HFFc6 (cell line): ENCODE data around the gene FBXW12. TPM values are rescaled to one million over a fixed set of nuclear protein-coding genes. Genes with fewer than 3 reads are reported as not detected.
"Not testable (repeated sequence)": the region's sequence is repeated elsewhere in the genome, so short reads cannot be mapped to it uniquely, and the experiment has no call there.

Source experiments
- DNase-seq: peaks from one replicate; pipeline ENCODE4 v3.0.0-alpha.2; 2018
- H3K27ac Mint-ChIP-seq: 2 replicates; pipeline ENCODE4 v1.8.0; 2020; ENCODE audit warnings: mild to moderate bottlenecking, mixed read lengths
- H3K27me3 Mint-ChIP-seq: 2 replicates; pipeline ENCODE4 v1.8.0; 2021; ENCODE audit warnings: mild to moderate bottlenecking, moderate library complexity, mixed read lengths; ENCODE audit not compliant: insufficient read depth
- H3K36me3 Mint-ChIP-seq: 2 replicates; pipeline ENCODE4 v1.8.0; 2021; ENCODE audit warnings: low read depth, mixed read lengths
- H3K4me1 Mint-ChIP-seq: 2 replicates; pipeline ENCODE4 v1.8.0; 2020; ENCODE audit warnings: low read depth, mixed read lengths
- H3K4me3 Mint-ChIP-seq: 2 replicates; pipeline ENCODE4 v1.8.0; 2020; ENCODE audit warnings: mild to moderate bottlenecking, moderate library complexity, mixed read lengths
- H3K9me3 Mint-ChIP-seq: 2 replicates; pipeline ENCODE4 v1.8.0; 2020; ENCODE audit warnings: mild to moderate bottlenecking, mixed read lengths
- total RNA-seq, 6 experiments: library from RNA; stranded (reverse); fragmentation: NEBNext Ultra II Directional; extraction: Animal tissue kit (Norgen Biotek cat#: 25700); gene quantifications; 2 replicates in 1 of 6; 3 replicates in 5 of 6; pipeline ENCODE4 v1.2.3, GENCODE V29; 2021
- TF ChIP-seq, protein P1 (sequence below): fragments of 200-600 bp; sonication (generic); IDR thresholded peaks from 2 replicates; pipeline ENCODE4 v1.5.0; 2021; ENCODE audit warnings: antibody characterized with exemption, mild to moderate bottlenecking

FBXW12 gene
- total RNA-seq, 6 experiments from 2014 or later: not detected

- Mint-ChIP-seq H3K36me3 (peaks cover 5% of the 10 kb centered on the region; the same call in 1 of the 2 replicates), H3K4me3 (no peak overlapping the region), H3K27me3 (peaks cover 15% of the 10 kb centered on the region), H3K4me1 (peaks cover 23% of the 10 kb centered on the region), H3K27ac (no peak overlapping the region), H3K9me3 (no peaks in the 10 kb centered on the region)
- DNase-seq: no peak
- TF ChIP-seq, protein P1, sequence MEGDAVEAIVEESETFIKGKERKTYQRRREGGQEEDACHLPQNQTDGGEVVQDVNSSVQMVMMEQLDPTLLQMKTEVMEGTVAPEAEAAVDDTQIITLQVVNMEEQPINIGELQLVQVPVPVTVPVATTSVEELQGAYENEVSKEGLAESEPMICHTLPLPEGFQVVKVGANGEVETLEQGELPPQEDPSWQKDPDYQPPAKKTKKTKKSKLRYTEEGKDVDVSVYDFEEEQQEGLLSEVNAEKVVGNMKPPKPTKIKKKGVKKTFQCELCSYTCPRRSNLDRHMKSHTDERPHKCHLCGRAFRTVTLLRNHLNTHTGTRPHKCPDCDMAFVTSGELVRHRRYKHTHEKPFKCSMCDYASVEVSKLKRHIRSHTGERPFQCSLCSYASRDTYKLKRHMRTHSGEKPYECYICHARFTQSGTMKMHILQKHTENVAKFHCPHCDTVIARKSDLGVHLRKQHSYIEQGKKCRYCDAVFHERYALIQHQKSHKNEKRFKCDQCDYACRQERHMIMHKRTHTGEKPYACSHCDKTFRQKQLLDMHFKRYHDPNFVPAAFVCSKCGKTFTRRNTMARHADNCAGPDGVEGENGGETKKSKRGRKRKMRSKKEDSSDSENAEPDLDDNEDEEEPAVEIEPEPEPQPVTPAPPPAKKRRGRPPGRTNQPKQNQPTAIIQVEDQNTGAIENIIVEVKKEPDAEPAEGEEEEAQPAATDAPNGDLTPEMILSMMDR: no peak
Observed at GRCh38 chr3:48399387-48400172, 27.6 kb downstream of the FBXW12 start.

GRCh38 chr3:48400824-48401433 is 28.9 kb downstream of the FBXW12 start:
- Mint-ChIP-seq H3K27ac (peak overlapping the region; percentile 38; the same call in 1 of the 2 replicates), H3K27me3 (peaks cover 11% of the 10 kb centered on the region), H3K4me1 (peaks cover 23% of the 10 kb centered on the region), H3K4me3 (peak overlapping the region; percentile 42), H3K9me3 (no peaks in the 10 kb centered on the region), H3K36me3 (peaks cover 5% of the 10 kb centered on the region; the same call in 1 of the 2 replicates)
- DNase-seq: peak; percentile 31
- TF ChIP-seq, protein P1: peak; percentile 92

DNA sequence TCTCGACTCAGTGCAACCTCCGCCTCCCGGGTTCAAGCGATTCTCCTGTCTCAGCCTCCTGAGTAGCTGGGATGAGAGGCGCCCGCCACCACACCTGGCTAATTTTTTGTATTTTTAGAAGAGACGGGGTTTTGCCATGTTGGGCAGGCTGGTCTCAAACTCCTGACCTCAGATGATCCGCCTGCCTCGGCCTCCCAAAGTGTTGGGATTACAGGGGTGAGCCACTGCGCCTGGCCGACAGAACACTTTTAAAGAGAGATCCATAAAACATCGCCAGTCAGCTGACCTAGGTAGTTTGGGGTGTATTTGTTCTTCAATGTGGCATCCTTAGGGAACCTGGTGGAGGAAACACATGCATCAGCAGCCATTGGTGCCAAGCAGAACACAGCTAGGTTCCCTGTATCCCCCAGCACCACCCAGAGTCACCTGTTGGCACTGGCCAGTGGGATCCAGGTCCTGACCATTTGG is 29.4 kb downstream of the FBXW12 start:
- not testable (repeated sequence) for H3K27me3 Mint-ChIP-seq, H3K27ac Mint-ChIP-seq, H3K9me3 Mint-ChIP-seq, H3K4me3 Mint-ChIP-seq, DNase-seq, H3K36me3 Mint-ChIP-seq
- peaks cover 23% of the 10 kb centered on the region for H3K4me1 Mint-ChIP-seq

DNA sequence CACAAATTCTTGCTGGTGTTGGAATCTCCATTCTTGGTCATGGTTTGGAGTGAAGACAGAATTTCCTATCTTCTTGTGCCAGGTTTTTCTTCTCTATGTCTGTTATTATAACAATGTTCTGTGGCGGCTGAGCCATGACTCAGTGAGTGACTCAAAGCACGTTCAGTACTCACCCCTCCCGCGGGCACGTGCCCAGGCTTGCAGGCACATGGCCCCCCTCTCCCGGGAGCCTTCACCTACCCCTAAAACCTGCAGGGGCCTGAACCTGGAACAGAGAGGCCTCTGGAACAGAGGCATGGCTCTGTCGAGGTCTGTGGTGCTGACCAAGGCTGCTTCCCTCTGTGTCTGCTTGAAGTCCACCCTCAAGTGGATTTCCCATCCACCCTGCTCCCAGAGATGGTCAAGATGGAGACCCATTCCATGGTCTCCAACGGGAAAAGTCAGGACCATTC is 30.3 kb downstream of the FBXW12 start:
- DNase-seq: peak; percentile 89
- H3K27me3 Mint-ChIP-seq: peaks cover 3% of the 10 kb centered on the region
- peak overlapping the region; percentile 74 for H3K27ac Mint-ChIP-seq
- H3K36me3 Mint-ChIP-seq: peaks cover 5% of the 10 kb centered on the region; the same call in 1 of the 2 replicates
- TF ChIP-seq, protein P1: no peak
- peaks cover 23% of the 10 kb centered on the region for H3K4me1 Mint-ChIP-seq
- no peaks in the 10 kb centered on the region for H3K9me3 Mint-ChIP-seq
- peak overlapping the region; percentile 56 for H3K4me3 Mint-ChIP-seq

DNA sequence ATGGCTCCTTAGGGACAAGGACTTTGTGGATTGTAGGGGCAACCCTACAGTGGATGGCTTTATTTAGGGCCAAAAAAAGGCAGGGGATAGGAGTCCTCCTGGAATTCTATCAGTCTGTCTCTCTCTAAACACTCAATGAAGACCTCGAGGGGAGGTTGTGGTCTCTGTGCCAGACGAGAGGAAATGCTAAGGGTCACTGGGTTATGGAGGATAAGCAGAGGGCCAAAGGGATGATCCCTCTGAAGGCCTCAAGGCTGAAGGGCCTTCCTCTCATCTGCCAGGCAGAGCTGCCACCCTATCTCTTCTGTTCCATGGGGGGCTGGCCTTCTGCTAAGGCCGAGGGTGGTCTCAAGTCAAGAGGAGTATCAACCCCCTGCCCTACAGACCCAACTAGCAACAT is 30.9 kb downstream of the FBXW12 start:
- peaks cover 23% of the 10 kb centered on the region for H3K4me1 Mint-ChIP-seq
- no peak for DNase-seq
- no peaks in the 10 kb centered on the region for H3K9me3 Mint-ChIP-seq
- peak overlapping the region; percentile 74 for H3K27ac Mint-ChIP-seq
- TF ChIP-seq, protein P1: no peak
- peaks cover 5% of the 10 kb centered on the region; the same call in 1 of the 2 replicates for H3K36me3 Mint-ChIP-seq
- H3K4me3 Mint-ChIP-seq: no peak overlapping the region
- H3K27me3 Mint-ChIP-seq: peaks cover 2% of the 10 kb centered on the region
